Chondrocyte (in vitro differentiated cells): ENCODE data around the gene GTF2I. TPM values are rescaled to one million over a fixed set of nuclear protein-coding genes. Genes with fewer than 3 reads are reported as not detected.
A peak's percentile ranks its signal among the peaks of the same experiment; 100 is the strongest.
"Not testable (repeated sequence)": the region's sequence is repeated elsewhere in the genome, so short reads cannot be mapped to it uniquely, and the experiment has no call there.

ENCODE experiments used
- DNase-seq: peaks from one replicate; pipeline ENCODE4 v3.0.0; 2021; ENCODE audit warnings: mixed read lengths, low spot score
- H3K27ac Mint-ChIP-seq: one replicate; pipeline ENCODE4 v1.8.0; 2021; ENCODE audit warnings: mild to moderate bottlenecking, moderate library complexity, mixed read lengths; ENCODE audit not compliant: unreplicated experiment
- H3K27me3 Mint-ChIP-seq: 2 replicates; pipeline ENCODE4 v1.8.0; 2021; ENCODE audit warnings: low read depth, mixed read lengths
- H3K36me3 Mint-ChIP-seq: 2 replicates; pipeline ENCODE4 v1.8.0; 2021; ENCODE audit warnings: low read depth, mixed read lengths
- H3K4me1 Mint-ChIP-seq: 2 replicates; pipeline ENCODE4 v1.8.0; 2021; ENCODE audit warnings: low read depth, mild to moderate bottlenecking, mixed read lengths
- H3K4me3 Mint-ChIP-seq: one replicate; pipeline ENCODE4 v1.8.0; 2021; ENCODE audit warnings: mild to moderate bottlenecking, moderate library complexity, mixed read lengths; ENCODE audit not compliant: unreplicated experiment
- H3K9me3 Mint-ChIP-seq: 2 replicates; pipeline ENCODE4 v1.8.0; 2021; ENCODE audit warnings: low read depth, mixed read lengths
- total RNA-seq: library from RNA; stranded (reverse); gene quantifications from 3 replicates; pipeline ENCODE4 v1.2.1, GENCODE V29; 2021
- TF ChIP-seq, protein P1 (sequence below): fragments of 200-600 bp; sonication (generic); IDR thresholded peaks from 2 replicates; pipeline ENCODE4 v1.5.0; 2021; ENCODE audit warnings: antibody characterized with exemption, mild to moderate bottlenecking, moderate library complexity

GTF2I gene
- total RNA-seq, 1 donor from 2014 or later = 157 TPM

DNA sequence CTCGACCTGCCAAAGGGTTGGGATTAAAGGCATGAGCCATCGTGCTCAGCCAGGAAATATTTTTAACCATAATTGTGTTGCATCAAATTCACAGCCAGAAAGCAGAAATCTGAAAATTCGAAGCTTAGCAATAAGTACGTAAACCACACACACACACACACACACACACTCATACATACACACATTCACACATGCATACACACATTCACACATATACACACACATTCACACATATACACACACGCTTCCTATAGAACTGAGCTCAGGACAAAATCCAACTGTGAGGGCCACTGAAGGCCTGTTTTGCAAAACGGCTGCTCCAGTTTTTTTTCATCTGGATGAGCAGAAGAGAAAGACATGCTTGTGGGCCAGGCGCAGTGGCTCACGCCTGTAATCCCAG lies 25.0 kb upstream of the GTF2I start:
- Mint-ChIP-seq H3K27me3 (no peaks in the 10 kb centered on the region), H3K9me3 (no peaks in the 10 kb centered on the region), H3K36me3 (no peaks in the 10 kb centered on the region), H3K4me1 (peaks cover 30% of the 10 kb centered on the region), H3K27ac (no peak overlapping the region), H3K4me3 (no peak overlapping the region)
- TF ChIP-seq, protein P1, sequence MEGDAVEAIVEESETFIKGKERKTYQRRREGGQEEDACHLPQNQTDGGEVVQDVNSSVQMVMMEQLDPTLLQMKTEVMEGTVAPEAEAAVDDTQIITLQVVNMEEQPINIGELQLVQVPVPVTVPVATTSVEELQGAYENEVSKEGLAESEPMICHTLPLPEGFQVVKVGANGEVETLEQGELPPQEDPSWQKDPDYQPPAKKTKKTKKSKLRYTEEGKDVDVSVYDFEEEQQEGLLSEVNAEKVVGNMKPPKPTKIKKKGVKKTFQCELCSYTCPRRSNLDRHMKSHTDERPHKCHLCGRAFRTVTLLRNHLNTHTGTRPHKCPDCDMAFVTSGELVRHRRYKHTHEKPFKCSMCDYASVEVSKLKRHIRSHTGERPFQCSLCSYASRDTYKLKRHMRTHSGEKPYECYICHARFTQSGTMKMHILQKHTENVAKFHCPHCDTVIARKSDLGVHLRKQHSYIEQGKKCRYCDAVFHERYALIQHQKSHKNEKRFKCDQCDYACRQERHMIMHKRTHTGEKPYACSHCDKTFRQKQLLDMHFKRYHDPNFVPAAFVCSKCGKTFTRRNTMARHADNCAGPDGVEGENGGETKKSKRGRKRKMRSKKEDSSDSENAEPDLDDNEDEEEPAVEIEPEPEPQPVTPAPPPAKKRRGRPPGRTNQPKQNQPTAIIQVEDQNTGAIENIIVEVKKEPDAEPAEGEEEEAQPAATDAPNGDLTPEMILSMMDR = no peak
- no peak for DNase-seq

GRCh38 chr7:74633451-74633921 lies 24.0 kb upstream of the GTF2I start:
- H3K9me3 Mint-ChIP-seq = no peaks in the 10 kb centered on the region
- H3K36me3 Mint-ChIP-seq = no peaks in the 10 kb centered on the region
- peaks cover 20% of the 10 kb centered on the region for H3K4me1 Mint-ChIP-seq

GRCh38 chr7:74637745-74638144 lies 19.8 kb upstream of the GTF2I start:
- no peak overlapping the region for H3K4me3 Mint-ChIP-seq

More at GRCh38 chr7:74633451-74633921, 24.0 kb upstream of the GTF2I start:
- no peak for DNase-seq
- Mint-ChIP-seq H3K27ac (no peak overlapping the region), H3K27me3 (no peaks in the 10 kb centered on the region), H3K4me3 (no peak overlapping the region)
- TF ChIP-seq, protein P1 = no peak

DNA sequence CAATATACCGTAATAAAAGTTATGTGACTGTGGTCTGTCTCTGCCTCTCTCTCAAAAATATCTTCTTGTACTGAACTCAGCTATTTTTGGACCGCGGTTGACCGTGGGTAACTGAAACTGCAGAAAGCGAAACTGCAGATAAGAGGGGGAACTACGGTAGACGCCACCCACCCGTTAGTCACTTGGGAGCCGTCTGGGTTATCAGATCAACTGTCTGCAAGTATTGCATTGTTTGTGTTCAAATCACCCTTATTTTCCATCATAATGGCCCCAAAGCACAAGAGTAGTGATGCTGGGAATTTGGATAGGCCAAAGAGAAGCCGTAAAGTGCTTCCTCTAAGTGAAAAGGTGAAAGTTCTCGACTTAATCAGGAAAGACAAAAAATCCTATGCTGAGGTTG lies 7.5 kb upstream of the GTF2I start:
- not testable (repeated sequence) for H3K27me3 Mint-ChIP-seq, H3K9me3 Mint-ChIP-seq, H3K36me3 Mint-ChIP-seq, DNase-seq
- Mint-ChIP-seq H3K27ac (peak overlapping the region; percentile 27), H3K4me3 (peak overlapping the region; percentile 45), H3K4me1 (peaks cover 11% of the 10 kb centered on the region)

More at GRCh38 chr7:74637745-74638144, 19.8 kb upstream of the GTF2I start:
- H3K36me3 Mint-ChIP-seq = no peaks in the 10 kb centered on the region
- H3K27ac Mint-ChIP-seq = no peak overlapping the region
- DNase-seq = no peak
- no peaks in the 10 kb centered on the region for H3K9me3 Mint-ChIP-seq
- TF ChIP-seq, protein P1 = no peak
- no peaks in the 10 kb centered on the region for H3K27me3 Mint-ChIP-seq
- H3K4me1 Mint-ChIP-seq = peaks cover 22% of the 10 kb centered on the region

DNA sequence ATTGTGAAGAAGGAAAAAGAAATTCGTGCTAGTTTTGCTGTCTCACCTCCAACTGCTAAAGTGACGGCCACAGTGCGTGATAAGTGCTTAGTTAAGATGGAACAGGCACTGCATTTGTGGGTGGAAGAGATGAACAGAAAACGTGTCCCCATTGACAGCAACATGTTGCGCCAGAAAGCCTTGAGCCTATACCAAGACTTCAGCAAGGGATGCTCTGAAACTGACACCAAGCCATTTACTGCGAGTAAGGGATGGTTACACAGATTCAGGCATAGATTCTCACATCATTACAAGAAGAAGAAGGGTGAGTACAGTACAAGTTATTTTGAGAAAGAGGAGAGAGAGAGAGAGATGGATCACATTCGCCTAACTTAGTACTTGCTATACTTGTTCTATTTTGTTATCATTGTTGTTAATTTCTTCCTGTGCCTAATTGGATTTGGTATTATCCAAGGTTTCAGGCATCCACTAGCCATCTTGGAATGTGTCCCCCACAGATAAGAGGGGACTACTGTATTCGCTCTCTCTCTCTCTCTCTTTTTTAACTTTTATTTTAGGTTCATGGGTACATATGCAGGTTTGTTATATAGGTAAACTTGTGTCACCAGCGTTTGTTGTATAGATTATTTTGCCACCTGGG lies 6.9 kb upstream of the GTF2I start:
- not testable (repeated sequence) for H3K36me3 Mint-ChIP-seq, H3K4me3 Mint-ChIP-seq
- H3K4me1 Mint-ChIP-seq = peaks cover 17% of the 10 kb centered on the region

GRCh38 chr7:74651133-74651504 lies 6.4 kb upstream of the GTF2I start:
- H3K4me3 Mint-ChIP-seq, H3K27me3 Mint-ChIP-seq, DNase-seq, H3K27ac Mint-ChIP-seq, H3K9me3 Mint-ChIP-seq, H3K36me3 Mint-ChIP-seq: not testable (repeated sequence)
- peaks cover 22% of the 10 kb centered on the region for H3K4me1 Mint-ChIP-seq

More for the DNA sequence above, 6.9 kb upstream of the GTF2I start:
- H3K27ac Mint-ChIP-seq, H3K9me3 Mint-ChIP-seq, H3K27me3 Mint-ChIP-seq, DNase-seq: not testable (repeated sequence)

- H3K27ac Mint-ChIP-seq = no peak overlapping the region
- no peaks in the 10 kb centered on the region for H3K36me3 Mint-ChIP-seq
- H3K4me1 Mint-ChIP-seq = peaks cover 29% of the 10 kb centered on the region
- H3K9me3 Mint-ChIP-seq = no peaks in the 10 kb centered on the region
- DNase-seq = no peak
- H3K4me3 Mint-ChIP-seq = no peak overlapping the region
- no peaks in the 10 kb centered on the region for H3K27me3 Mint-ChIP-seq
- TF ChIP-seq, protein P1 = no peak
These were observed 3.8 kb upstream of the GTF2I start for GRCh38 chr7:74653686-74654181.
